H1 (cell line): ENCODE measurements around the gene FRMD3. TPM values are rescaled to one million over a fixed set of nuclear protein-coding genes. Genes with fewer than 3 reads are reported as not detected.

ENCODE experiments used
- BACH1 ChIP-seq: IDR thresholded peaks from 2 replicates; pipeline ENCODE4 v1.6.1; 2012; ENCODE audit warnings: low read length, improper control_type of control experiment
- BRCA1 ChIP-seq: IDR thresholded peaks from 2 replicates; pipeline ENCODE4 v1.6.1; 2012; ENCODE audit warnings: low read depth, low read length, improper control_type of control experiment
- CHD1 ChIP-seq: IDR thresholded peaks from 2 replicates; pipeline ENCODE4 v1.6.1; 2012; ENCODE audit warnings: low read depth, low read length, improper control_type of control experiment
- KDM1A ChIP-seq: fragments of 200-600, 300-600 bp; sonication (generic); IDR thresholded peaks from 2 replicates; pipeline ENCODE4 v1.7.1; 2016; ENCODE audit warnings: mild to moderate bottlenecking, low read length, borderline replicate concordance
- KDM5A ChIP-seq: fragments of 200-600 bp; IDR thresholded peaks from 2 replicates; pipeline ENCODE4 v1.7.1; 2012; ENCODE audit warnings: mild to moderate bottlenecking, low read length, inconsistent platforms, mixed read lengths
- PHF8 ChIP-seq: fragments of 200-600 bp; sonication (generic); conservative IDR thresholded peaks from 2 replicates; pipeline ENCODE4 v1.7.1; 2012; ENCODE audit warnings: low read depth, mild to moderate bottlenecking, inconsistent platforms, low read length, moderate library complexity
- POLR2A ChIP-seq, 2 experiments: IDR thresholded peaks; 1 replicate in 1 of 2; 2 replicates in 1 of 2; pipeline ENCODE4 v1.6.1; 2011; ENCODE audit warnings: low read depth in 2 of 2, low read length in 2 of 2, mild to moderate bottlenecking in 2 of 2; ENCODE audit errors: control extremely low read depth in 1 of 2
- SAP30 ChIP-seq: fragments of 300-600 bp; sonication (generic); IDR thresholded peaks from 2 replicates; pipeline ENCODE4 v1.7.1; 2012; ENCODE audit warnings: low read length, moderate library complexity, mild to moderate bottlenecking, inconsistent platforms; ENCODE audit not compliant: insufficient read depth, insufficient replicate concordance
- TCF12 ChIP-seq: IDR thresholded peaks from 2 replicates; pipeline ENCODE4 v1.6.1; 2011; ENCODE audit warnings: low read depth, mild to moderate bottlenecking, low read length
- polyA plus RNA-seq, 7 experiments: library from polyadenylated mRNA; depleted of rRNA in 3 of 7; stranded (reverse) in 5 of 7; unstranded in 2 of 7; fragments of >200 nt in 5 of 7; fragments of 200-250 nt in 2 of 7; gene quantifications; 1 replicate in 5 of 7; 2 replicates in 1 of 7; 4 replicates in 1 of 7; pipeline versions ENCODE4 v1.2.1 to v1.2.3, GENCODE V29; 2011 to 2013; ENCODE audit warnings: missing spikeins in 2 of 7, mixed read lengths in 2 of 7
- total RNA-seq: library from RNA; stranded (reverse); fragmentation: NEBNext Ultra II Directional; extraction: Animal tissue kit (Norgen Biotek cat#: 25700); gene quantifications from 2 replicates; pipeline ENCODE4 v1.2.1, GENCODE V29; 2021

Gene FRMD3
- total and polyA plus RNA-seq, 2 of the 8 experiments (the other 6 are each of a cell fraction or from before 2014, with no cell fraction given), result 0.15 to 1.4 TPM

DNA sequence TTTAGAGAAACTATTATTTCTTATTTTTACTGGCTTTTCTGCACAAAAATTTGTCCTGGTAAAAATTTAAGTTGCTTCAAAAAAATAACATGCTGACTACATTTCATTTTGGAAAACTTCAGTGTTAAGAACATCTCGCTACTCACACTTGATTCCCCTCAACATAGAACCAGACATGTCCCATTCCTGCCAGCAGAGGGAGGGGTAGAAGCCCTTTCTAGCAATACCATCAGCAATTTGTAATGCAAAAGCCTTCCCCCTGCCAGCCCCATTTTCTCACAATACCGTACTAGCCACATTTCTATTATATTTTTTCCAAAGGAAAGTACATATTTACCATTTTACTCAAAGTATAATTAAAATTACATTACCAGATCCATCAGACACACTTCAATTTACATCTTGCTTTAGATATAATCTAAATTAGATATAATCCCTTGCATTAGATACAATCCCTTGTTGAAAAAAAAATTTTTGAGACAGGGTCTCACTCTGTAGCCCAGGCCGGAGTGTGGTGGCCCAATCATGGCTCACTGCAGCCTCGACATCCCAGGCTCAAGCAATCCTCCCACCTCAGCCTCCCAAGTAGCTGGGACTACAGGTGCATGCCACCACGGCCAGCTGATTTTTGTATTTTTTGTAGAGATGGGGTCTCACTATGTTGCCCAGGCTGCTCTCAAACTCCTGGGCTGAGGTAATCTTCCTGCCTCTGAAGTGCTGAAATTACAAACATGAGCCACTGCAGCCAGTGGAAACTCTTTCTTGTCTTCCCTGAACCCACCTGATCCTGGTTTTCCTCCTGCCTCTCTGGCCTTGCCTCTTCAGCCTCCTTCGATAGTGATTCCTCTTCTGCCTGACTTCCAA lies 45.2 kb upstream of the FRMD3 start (continued):
- TF ChIP-seq BRCA1 (no peak), CHD1 (no peak), KDM1A (peak; percentile 37; the same call in 1 of the 2 replicates), PHF8 (no peak), BACH1 (no peak), SAP30 (no peak), KDM5A (no peak), POLR2A (IDR thresholded peaks at IDR 0.05; ENCODE audit: control extremely low read depth in 1 of 2, low read depth in 2 of 2, low read length in 2 of 2) (no peak), TCF12 (no peak)
